Right ventricle myocardium inferior (tissue), 1 donor: ENCODE data around the gene ADRA2C. TPM values are rescaled to one million over a fixed set of nuclear protein-coding genes. Genes with fewer than 3 reads are reported as not detected.
A peak's percentile ranks its signal among the peaks of the same experiment; 100 is the strongest.
"Not testable (repeated sequence)": the region's sequence is repeated elsewhere in the genome, so short reads cannot be mapped to it uniquely, and the experiment has no call there.

ENCODE experiments used
- ATAC-seq: fragments of 200-7000 bp; cut with Tn5 transposase; one replicate; pipeline ENCODE4 v1.9.1; 2020; ENCODE audit warnings: mild to moderate bottlenecking, moderate library complexity
- DNase-seq: peaks from one replicate; pipeline ENCODE4 v3.0.0; 2021; ENCODE audit errors: missing footprints
- intact Hi-C: fragments of 100-400 bp; cut with DNase I; formaldehyde crosslinking; loops from one replicate; pipeline ENCODE4 v1.11.0; 2022
- total RNA-seq: library from RNA; stranded (reverse); fragmentation: NEBNext Ultra II Directional; extraction: Animal tissue kit (Norgen Biotek cat#: 25700); gene quantifications from one replicate; pipeline ENCODE4 v1.2.1, GENCODE V29; 2021
- donor health status: DM: no; HTN: yes; CAD: no; lungs with severe emphysema.

ADRA2C gene
- total RNA-seq, 1 donor from 2014 or later, result 6.9 TPM

GRCh38 chr4:3802571-3803474 lies 36.6 kb downstream of the ADRA2C start:
- intact Hi-C loops, result no loop called here
- DNase-seq, result peak; percentile 45
- ATAC-seq, result no peak

- ATAC-seq, result no peak
- intact Hi-C loops, result no loop called here
- DNase-seq, result peak; percentile 9
These were observed 37.3 kb downstream of the ADRA2C start for GRCh38 chr4:3803475-3803847.

- DNase-seq (peak; percentile 32), ATAC-seq (no peak)
These were observed 37.8 kb downstream of the ADRA2C start for GRCh38 chr4:3803946-3804345.

GRCh38 chr4:3805026-3805425 lies 38.8 kb downstream of the ADRA2C start:
- ATAC-seq, result no peak
- DNase-seq, result peak; percentile 9
- intact Hi-C loops, result no loop called here

More at GRCh38 chr4:3803946-3804345, 37.8 kb downstream of the ADRA2C start:
- intact Hi-C loops, result no loop called here

- DNase-seq (peak; percentile 57), ATAC-seq (no peak)
- intact Hi-C loops, result no loop called here
These were observed 39.5 kb downstream of the ADRA2C start for GRCh38 chr4:3805731-3806130.

- DNase-seq (no peak), ATAC-seq (no peak)
- intact Hi-C loops, result no loop called here
These were observed 41.1 kb downstream of the ADRA2C start for GRCh38 chr4:3807311-3807710.

GRCh38 chr4:3807822-3808496 lies 41.8 kb downstream of the ADRA2C start:
- intact Hi-C loops, result no loop called here
- no peak for DNase-seq
- ATAC-seq, result no peak

GRCh38 chr4:3808597-3808996 lies 42.4 kb downstream of the ADRA2C start:
- no peak for ATAC-seq
- DNase-seq, result no peak
- intact Hi-C loops, result no loop called here

- no peak for ATAC-seq
- intact Hi-C loops, result no loop called here
These were observed 42.8 kb downstream of the ADRA2C start for GRCh38 chr4:3809028-3809427.

GRCh38 chr4:3809451-3810110 lies 43.4 kb downstream of the ADRA2C start:
- DNase-seq, result no peak
- ATAC-seq, result no peak
- intact Hi-C loops, result no loop called here

More at GRCh38 chr4:3809028-3809427, 42.8 kb downstream of the ADRA2C start:
- peak; percentile 58 for DNase-seq

GRCh38 chr4:3810111-3810680 lies 44.0 kb downstream of the ADRA2C start:
- intact Hi-C loops, result no loop called here
- DNase-seq (peak; percentile 56), ATAC-seq (no peak)

GRCh38 chr4:3810796-3811485 lies 44.8 kb downstream of the ADRA2C start:
- intact Hi-C loops, result no loop called here
- DNase-seq, result peak; percentile 53
- ATAC-seq, result no peak

- DNase-seq (no peak), ATAC-seq (no peak)
- intact Hi-C loops, result no loop called here
These were observed 45.4 kb downstream of the ADRA2C start for GRCh38 chr4:3811621-3812020.

- intact Hi-C loops, result no loop called here
- DNase-seq, result peak; percentile 20
These were observed 46.2 kb downstream of the ADRA2C start for GRCh38 chr4:3812211-3812934.

GRCh38 chr4:3813151-3814052 lies 47.2 kb downstream of the ADRA2C start:
- DNase-seq, result peak; percentile 30
- no peak for ATAC-seq
- intact Hi-C loops, result no loop called here

More at GRCh38 chr4:3812211-3812934, 46.2 kb downstream of the ADRA2C start:
- no peak for ATAC-seq

- ATAC-seq (no peak), DNase-seq (peak; percentile 17)
- intact Hi-C loops, result no loop called here
These were observed 47.9 kb downstream of the ADRA2C start for GRCh38 chr4:3814053-3814570.

GRCh38 chr4:3814838-3815237 lies 48.7 kb downstream of the ADRA2C start:
- ATAC-seq, DNase-seq, intact Hi-C loops: not testable (repeated sequence)
